Measurements from ENCODE around the gene TRAF2.

- TF ChIP-seq POLR2AphosphoS5 (IDR thresholded peaks at IDR 0.05; ENCODE audit: low read depth, low read length) (no peak), TAF1 (IDR thresholded peaks at IDR 0.05; ENCODE audit: borderline replicate concordance, insufficient read depth, low read length) (no peak), SIN3A (IDR thresholded peaks at IDR 0.05; ENCODE audit: borderline replicate concordance, insufficient read depth, low read length) (no peak)
These were observed 77.9 kb downstream of the TRAF2 start for GRCh38 chr9:136964171-136964689.
